HG03025 (cell line): Measurements from ENCODE around the gene VPS26B.
"Not testable (repeated sequence)": the region's sequence is repeated elsewhere in the genome, so short reads cannot be mapped to it uniquely, and the experiment has no call there.

ENCODE experiments used
- ATAC-seq: cut with Tn5 transposase; IDR thresholded peaks from one replicate; pipeline ENCODE4 v1.9.1; 2021; ENCODE audit warnings: mild to moderate bottlenecking, moderate library complexity; ENCODE audit not compliant: unreplicated experiment, low FRiP score

Gene VPS26B

DNA sequence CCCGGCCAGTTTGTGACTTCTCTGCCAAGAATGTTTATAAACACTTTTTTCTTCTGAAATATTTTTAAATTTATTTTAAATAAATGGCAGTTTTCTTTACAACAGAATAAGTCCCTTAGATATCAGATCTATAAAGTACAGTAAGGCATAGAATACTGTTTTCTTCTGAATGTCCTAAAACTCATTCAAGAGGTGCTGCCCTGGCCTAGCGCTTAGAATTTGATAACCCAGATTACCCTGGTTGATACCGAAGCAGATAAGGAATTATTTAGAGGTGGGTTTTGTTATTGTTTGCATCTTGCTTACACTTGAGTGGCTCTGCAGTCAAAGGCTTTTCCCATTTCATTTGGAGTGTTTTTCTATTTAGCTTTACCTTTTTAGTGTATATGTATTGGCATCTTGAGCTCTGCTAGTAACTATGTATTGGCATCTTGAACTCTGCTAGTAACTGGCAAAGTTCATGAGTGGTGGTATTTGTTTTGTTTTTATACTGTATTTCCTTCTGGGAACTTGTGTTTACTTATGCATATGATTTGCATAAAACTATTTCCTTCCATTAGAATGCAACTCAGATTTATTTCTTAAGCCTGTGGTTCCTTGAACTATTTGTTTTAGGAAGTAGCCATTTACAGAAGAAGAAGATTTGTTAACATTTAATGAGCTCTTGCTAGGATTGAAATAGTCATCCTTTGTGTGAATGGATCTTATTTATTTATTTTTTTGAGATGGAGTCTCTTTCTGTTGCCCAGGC, 30.1 kb downstream of the VPS26B start:
- ATAC-seq, result no peak

DNA sequence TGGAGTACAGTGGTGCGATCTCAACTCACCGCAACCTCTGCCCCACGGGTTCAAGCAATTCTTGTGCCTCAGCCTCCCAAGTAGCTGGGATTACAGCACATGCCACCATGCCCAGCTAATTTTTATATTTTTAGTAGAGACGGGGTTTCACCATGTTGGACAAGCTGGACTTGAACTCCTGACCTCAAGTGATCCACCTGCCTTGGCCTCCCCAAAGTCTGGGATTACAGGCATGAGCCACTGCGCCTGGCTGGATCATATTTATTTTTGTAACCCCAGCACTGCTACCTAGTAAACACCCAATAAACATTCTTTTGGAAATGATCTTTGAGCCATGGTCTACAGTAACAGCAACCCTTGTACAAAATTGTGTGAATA, 30.7 kb downstream of the VPS26B start:
- ATAC-seq, result not testable (repeated sequence)

DNA sequence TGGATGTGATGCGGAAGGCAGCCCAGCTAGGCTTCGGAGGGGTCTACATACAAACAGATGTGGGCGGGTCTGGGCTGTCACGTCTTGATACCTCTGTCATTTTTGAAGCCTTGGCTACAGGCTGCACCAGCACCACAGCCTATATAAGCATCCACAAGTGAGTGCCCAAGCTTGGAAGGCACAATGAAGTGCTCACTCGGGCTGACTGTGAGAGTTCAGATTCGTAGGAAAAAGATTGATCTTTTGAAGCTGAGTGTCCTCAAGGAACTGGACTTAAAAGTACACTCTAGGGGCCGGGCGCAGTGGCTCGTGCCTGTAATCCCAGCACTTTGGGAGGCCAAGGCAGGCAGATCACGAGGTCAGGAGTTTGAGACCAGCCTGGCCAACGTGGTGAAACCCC, 32.6 kb downstream of the VPS26B start:
- ATAC-seq, result no peak

- no peak for ATAC-seq
These were observed 34.1 kb downstream of the VPS26B start for GRCh38 chr11:134258577-134258976.

- no peak for ATAC-seq
These were observed 36.0 kb downstream of the VPS26B start for GRCh38 chr11:134260503-134260902.

DNA sequence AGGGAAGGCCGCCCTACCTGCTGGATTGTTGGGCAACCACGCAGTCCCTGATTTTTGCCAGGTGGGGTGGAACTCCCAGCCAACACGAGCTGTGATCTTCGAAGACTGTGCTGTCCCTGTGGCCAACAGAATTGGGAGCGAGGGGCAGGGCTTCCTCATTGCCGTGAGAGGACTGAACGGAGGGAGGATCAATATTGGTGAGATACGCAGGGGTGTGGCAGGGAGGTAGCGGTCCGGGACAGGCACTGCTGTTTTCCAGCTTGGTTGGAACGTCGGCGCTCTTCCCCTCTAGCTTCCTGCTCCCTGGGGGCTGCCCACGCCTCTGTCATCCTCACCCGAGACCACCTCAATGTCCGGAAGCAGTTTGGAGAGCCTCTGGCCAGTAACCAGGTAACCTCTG, 36.5 kb downstream of the VPS26B start:
- ATAC-seq, result no peak

DNA sequence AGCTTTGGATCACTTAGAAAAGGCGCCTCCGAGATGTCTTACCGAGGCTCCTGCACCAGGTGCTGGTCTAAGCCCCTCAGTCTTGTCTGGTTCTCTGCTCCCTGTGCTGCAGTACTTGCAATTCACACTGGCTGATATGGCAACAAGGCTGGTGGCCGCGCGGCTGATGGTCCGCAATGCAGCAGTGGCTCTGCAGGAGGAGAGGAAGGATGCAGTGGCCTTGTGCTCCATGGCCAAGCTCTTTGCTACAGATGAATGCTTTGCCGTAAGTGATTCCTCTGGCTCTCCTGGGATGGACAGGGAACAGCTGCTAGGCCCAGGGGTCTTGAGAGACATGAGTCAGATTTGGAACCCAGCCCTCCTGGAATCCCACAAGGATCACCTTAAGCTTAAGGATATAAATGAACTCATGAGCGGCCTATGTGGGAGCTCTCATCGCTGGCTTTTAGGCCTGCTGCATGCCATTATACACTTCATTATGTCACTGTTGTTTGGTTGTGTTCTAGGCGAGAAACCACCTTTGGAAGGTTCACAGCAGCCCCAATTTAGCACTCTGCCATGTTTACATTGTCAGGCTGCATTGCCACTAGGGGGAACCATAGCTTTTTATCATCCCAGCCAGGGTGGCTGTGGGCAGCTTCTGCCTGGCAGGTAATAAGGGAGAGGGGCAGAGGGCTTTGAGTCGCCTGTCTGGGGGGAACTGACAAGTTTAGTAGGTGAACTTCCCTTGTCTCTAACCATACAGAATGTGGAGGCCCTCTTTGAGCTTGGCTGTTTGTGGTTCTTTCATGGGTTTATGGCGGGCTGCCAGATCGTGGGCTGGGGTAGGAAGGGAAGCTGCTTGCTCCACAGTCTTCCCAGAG, 37.4 kb downstream of the VPS26B start:
- ATAC-seq, result no peak

GRCh38 chr11:134264966-134265764, 40.7 kb downstream of the VPS26B start:
- ATAC-seq, result no peak

- ATAC-seq, result no peak
These were observed 42.0 kb downstream of the VPS26B start for GRCh38 chr11:134266440-134266839.

- ATAC-seq, result no peak
These were observed 42.4 kb downstream of the VPS26B start for GRCh38 chr11:134266841-134267251.

GRCh38 chr11:134267461-134267860, 43.0 kb downstream of the VPS26B start:
- ATAC-seq, result no peak

- ATAC-seq, result no peak
These were observed 43.5 kb downstream of the VPS26B start for GRCh38 chr11:134267966-134268365.

- ATAC-seq, result no peak
These were observed 45.8 kb downstream of the VPS26B start for GRCh38 chr11:134270250-134270714.

DNA sequence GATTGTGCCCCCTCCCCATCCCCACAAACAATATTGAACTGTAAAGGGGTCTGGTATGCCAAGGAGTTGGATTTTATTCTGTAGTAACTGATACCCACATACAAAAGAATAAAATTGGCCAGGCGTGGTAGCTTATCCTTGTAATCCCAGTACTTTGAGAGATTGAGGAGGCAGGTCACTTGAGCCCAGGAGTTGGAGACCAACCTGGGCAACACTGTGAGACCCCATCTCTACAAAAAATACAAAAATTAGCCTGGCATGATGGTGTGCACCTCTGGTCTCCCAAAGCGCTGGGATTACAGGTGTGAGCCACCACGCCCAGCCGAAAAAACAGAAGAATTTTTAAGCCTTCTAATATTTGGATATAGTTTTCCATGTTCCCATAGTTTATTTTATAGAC, 47.5 kb downstream of the VPS26B start:
- no peak for ATAC-seq

DNA sequence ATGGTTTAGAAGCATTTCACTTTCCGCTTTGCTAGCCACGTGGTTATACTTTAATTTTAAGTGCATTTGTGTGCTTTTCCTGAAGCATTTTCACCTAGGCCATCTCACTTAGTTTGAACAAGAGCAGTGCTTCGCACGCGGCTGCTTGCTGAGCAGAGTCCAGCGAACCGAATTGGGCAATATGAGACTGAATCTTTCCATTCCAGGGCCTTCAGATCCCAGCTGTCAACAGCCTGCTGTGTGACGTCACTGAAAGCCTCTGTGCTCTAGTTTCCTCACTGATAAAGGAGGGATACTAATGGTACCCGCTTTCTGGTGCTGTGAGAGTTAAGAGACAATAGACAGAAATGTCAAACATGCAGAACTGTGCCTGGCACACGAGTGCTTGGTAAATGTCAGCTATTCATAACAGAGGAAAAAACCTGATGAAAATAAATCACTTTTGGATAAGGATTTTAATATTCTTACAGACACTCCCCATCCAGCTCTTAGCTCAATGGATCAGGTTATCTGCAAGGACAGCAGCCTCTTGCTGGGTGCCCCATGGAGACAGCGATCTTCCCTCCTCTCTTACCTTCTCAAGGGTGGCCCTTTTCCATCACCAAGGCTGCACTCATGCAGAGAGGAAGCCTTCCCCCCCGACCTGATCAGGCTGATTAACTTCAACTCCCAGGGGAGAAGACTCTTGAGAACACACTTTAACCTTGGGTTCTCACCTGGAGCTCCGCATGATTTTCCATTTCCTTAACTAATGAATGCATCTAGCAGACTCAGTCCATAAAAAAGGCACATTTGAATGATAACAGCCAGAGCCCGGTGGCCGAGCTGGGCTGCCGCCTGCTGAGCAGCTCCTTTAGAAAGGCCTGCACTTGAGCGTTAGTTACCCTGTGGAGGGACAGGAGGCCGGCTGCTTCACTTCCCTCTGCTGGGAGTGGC, 48.2 kb downstream of the VPS26B start:
- ATAC-seq, result no peak

GRCh38 chr11:134273317-134273712, 48.8 kb downstream of the VPS26B start:
- ATAC-seq, result no peak

GRCh38 chr11:134275188-134275533, 50.7 kb downstream of the VPS26B start:
- ATAC-seq, result no peak

DNA sequence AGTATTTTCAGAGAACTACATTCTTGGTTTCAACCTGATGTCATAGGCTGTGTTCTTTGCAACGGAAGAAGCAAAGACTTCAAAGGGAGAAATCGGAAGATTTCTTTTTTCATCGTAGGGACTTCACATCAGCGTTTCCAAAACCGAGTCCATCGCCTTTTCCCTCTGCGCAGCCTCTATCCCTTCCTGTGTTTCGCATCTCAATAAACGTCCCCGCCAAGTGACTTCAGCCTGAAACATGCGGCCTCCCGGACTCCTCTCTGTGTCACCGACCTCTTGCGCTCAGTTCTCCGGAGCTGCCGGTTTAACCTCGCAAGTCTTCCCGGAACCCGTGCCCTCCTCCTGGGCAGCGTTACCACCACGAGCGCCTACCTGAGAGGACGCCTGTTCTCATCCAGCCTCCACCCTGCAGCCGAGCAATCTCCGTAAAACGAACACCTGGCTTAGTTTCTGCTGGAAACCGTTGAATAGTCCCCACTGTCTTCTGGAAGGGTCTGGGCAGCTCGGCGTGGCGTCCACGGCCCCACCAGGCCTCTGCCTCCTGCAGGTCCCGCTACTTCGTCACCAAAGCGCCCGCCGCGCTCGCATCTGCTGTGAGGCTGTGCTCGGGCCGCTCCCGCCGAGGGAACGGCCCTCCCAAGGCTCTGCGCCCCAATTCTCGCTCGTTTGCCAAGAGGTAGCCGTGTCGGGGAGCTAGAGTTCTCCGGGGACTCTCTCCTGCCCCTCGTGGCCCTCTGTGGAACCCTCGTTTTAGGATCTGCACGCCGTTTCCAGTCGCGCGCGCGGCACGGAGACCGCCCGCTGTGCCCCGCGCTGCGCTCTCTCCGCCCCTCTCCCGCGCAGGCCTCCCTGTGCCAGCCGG, 51.3 kb downstream of the VPS26B start, which contains the start of gene GLB1L3:
TSS of gene GLB1L3 (plus strand) at position 846 of the 862 bp plus-strand sequence. CDS start 362 bp downstream, outside the sequence.
- ATAC-seq, result peak; percentile 93
